ENCODE results near the gene HKDC1. TPM values are rescaled to one million over a fixed set of nuclear protein-coding genes. Genes with fewer than 3 reads are reported as not detected.

Gene HKDC1
- total RNA-seq, 1 donor from 2014 or later = not detected

GRCh38 chr10:69213591-69214311 is 6.4 kb upstream of the HKDC1 start:
- no peak for DNase-seq (ENCODE audit: low spot score)
- intact Hi-C loops (cut with DNase I) = no loop called here

DNA sequence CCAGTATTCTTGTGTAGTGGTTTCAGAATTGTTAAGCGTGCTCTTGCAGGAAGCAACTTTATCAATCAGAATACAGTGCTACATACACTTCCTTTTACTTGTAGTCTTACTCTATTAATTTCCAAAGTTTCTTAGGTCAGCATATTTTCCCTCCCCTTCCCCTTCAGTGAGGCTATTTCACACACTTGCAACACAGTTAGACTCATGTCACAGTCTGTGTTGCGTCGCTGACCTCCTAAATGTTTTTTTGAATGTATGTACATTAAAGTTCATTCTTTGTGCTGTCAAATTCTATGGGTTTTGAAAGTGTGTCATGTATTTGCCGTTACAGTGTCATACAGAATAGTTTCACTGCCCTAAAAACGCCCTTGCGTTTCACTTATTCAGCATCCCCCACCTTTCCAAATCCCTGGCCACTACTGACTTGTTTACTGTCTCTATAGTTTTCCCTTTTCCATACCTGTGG is 5.4 kb upstream of the HKDC1 start:
- intact Hi-C loops (cut with DNase I) = no loop called here
- DNase-seq (ENCODE audit: low spot score) = no peak

GRCh38 chr10:69215405-69216171 is 4.5 kb upstream of the HKDC1 start:
- intact Hi-C loops (cut with DNase I) = no loop called here
- no peak for DNase-seq (ENCODE audit: low spot score)

DNA sequence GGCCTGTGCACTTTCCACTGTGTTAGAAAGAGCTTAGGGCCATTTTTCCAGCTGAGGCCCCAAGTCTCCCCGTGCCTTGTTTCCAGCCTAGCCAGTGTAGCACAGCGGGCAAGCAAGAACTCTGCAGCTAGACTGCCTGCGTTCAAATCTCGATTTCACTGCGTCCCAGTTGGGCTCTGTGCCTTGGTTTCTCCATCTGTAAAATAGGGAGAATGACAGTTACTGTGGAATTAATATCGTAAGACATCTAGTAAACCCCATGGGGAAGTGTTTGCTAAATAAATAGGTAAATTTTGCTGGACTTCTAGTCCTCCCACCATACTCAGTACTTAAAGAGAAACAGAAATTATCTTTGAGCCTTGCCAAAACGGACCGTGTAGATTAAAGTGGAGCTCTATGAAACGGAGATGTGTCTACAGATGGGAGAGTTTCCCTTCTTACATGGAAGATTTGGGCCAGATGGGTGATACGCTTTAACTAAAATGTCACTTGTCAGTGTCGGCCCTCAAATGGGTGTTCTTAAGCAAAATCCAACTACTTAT is 3.5 kb upstream of the HKDC1 start:
- no peak for DNase-seq (ENCODE audit: low spot score)
- intact Hi-C loops (cut with DNase I) = no loop called here

- intact Hi-C loops (cut with DNase I) = no loop called here
- no peak for DNase-seq (ENCODE audit: low spot score)
Observed at GRCh38 chr10:69217119-69217754, 2.9 kb upstream of the HKDC1 start.

GRCh38 chr10:69218831-69219230 is 1.3 kb upstream of the HKDC1 start:
- DNase-seq (ENCODE audit: low spot score) = no peak
- intact Hi-C loops (cut with DNase I) = no loop called here

DNA sequence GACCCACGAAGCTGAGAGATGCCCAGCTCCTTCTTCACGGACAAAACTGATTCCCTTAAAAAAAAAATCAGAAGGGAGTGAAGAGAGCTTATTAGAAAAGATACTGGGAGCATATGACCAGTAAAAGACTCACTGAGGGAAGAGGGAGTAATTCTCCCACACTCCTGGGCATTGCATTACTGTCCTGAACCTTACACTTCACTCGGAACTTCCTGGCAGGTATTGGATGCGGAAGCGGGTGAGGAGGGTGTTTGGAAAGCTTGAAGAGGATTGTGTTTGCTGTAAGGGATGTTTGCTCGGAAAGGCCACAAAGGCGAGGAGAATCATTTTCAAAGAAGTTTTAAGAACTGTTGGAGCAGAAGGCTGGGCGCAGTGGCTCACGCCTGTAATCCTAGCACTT is 375 bp downstream of the HKDC1 start:
- DNase-seq (ENCODE audit: low spot score) = no peak
- intact Hi-C loops (cut with DNase I) = no loop called here

- no peak for DNase-seq (ENCODE audit: low spot score)
- intact Hi-C loops (cut with DNase I) = no loop called here
Observed at GRCh38 chr10:69222157-69223027, 2.3 kb downstream of the HKDC1 start.

DNA sequence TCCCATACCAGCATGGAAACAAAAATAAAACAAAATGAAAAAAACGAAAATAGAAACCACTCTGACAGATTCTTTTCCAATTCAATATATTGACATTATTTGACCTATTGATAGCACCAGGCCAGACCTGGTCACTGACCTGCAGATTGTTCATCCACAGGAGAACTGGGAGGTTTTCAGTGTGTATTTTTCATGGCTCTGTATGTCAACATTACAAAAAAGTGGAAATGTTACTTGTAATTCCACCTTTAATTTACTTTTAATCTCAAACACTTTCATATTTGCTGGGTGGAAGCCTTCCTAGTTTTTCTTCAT is 2.9 kb downstream of the HKDC1 start:
- DNase-seq (ENCODE audit: low spot score) = no peak
- intact Hi-C loops (cut with DNase I) = no loop called here

GRCh38 chr10:69224862-69225657 is 4.9 kb downstream of the HKDC1 start:
- DNase-seq (ENCODE audit: low spot score) = no peak
- intact Hi-C loops (cut with DNase I) = no loop called here

DNA sequence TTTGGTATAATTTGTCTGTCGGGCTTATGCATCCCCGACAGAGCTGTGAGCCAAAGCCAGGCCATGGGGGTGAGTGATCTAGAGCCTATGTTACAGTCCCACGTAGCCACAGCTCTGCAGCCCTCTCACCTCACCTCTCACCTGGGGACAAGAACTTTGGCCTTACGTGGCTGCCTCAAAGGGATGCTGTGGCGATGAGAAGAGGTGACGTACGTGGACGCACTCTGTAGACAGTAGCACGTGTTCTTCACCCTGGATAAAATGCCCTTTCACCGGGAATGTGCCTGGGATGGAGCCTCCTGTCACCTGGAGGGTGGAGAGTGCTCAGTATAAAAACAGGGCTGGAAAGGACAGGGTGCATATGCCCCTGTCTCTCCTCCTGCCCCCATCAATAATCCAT is 5.5 kb downstream of the HKDC1 start:
- DNase-seq (ENCODE audit: low spot score) = no peak

DNA sequence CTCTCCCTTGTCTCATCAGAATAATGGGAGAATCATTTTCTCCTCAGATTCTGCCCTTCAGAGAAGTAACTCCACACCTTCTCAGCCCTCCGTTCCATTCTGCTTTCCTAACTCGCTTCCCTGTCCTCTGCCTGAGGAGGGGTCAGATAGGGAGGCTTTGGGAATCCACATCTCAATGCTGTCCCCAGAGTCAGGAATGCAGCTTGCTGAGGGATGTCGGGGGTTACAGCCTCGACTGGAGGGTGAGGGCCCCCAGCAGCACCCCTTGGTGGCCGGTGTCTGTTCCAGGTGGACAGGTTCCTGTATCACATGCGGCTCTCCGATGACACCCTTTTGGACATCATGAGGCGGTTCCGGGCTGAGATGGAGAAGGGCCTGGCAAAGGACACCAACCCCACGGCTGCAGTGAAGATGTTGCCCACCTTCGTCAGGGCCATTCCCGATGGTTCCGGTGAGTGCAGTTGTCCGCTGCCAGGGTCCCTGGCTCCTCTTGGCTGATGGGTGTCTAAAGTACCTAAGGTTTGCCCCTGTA is 6.9 kb downstream of the HKDC1 start:
- no peak for DNase-seq (ENCODE audit: low spot score)

More for the DNA sequence above, 5.5 kb downstream of the HKDC1 start:
- intact Hi-C loops (cut with DNase I) = no loop called here

GRCh38 chr10:69228151-69228550 is 8.0 kb downstream of the HKDC1 start:
- DNase-seq (ENCODE audit: low spot score) = no peak
- intact Hi-C loops (cut with DNase I) = no loop called here

More for the DNA sequence above, 6.9 kb downstream of the HKDC1 start:
- intact Hi-C loops (cut with DNase I) = no loop called here

DNA sequence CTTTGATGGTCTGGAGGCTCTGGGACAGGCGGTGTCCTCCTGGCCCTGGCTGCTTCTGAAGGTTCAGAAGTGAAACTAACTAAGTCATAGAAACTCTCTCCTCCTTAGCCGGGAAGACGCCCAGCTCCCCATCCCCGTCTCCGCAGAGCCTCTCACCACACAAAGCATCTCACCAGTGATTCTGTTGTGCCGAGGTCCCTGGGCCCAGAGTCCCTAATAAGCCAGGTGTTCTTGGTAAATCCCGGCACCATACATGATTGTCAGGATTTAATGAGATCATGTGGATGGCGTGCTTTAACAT is 9.4 kb downstream of the HKDC1 start:
- intact Hi-C loops (cut with DNase I) = no loop called here
- no peak for DNase-seq (ENCODE audit: low spot score)

DNA sequence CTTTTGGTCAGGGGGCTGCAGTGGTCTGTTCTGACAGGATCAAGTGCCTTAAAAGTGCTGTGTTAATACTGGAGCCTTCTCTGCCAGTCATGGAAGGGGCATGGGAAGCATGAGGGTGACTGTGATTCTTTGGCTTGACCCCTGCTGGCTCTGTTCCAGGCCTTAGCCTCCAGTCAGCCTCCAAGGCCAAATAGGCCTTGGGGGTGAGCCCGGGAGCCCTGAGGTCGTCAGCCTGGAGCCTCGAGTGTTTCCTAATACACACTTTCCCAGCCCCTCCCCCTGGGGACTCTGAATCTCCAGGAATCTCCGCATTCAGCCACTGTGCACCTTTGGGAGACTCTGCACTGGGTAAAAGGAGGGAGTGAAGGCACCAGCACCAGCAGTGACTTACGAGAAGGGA is 10.0 kb downstream of the HKDC1 start:
- intact Hi-C loops (cut with DNase I) = loop anchor here (10.0 kb wide), 1 partner anchor 275 kb away; no protein-coding TSS in a partner anchor
- DNase-seq (ENCODE audit: low spot score) = no peak

GRCh38 chr10:69232252-69232651 is 12.1 kb downstream of the HKDC1 start:
- DNase-seq (ENCODE audit: low spot score) = no peak
- intact Hi-C loops (cut with DNase I) = loop anchor here (10.0 kb wide), 1 partner anchor 273 kb away; no protein-coding TSS in a partner anchor

GRCh38 chr10:69232736-69233480 is 12.8 kb downstream of the HKDC1 start:
- no peak for DNase-seq (ENCODE audit: low spot score)
- intact Hi-C loops (cut with DNase I) = loop anchor here (10.0 kb wide), 1 partner anchor 272 kb away; no protein-coding TSS in a partner anchor

DNA sequence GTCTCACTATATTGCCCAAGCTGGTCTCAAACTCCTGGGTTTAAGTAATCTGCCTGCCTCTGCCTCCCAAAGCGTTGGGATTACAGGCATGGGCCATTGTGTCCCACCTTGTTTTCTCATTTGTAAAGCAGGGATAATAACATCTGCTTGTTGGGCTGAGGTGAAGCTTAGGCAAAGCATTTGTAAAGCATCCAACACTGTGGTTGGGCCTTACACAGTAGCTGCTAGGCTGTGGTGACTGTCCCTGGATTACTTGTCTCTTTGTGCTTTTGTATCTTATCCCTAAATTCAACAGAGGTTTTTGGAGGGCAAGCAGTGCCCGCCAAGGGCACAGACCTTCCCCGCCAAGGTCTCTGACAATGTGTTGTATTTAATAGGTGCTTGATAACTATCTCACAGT is 14.3 kb downstream of the HKDC1 start:
- no peak for DNase-seq (ENCODE audit: low spot score)
- intact Hi-C loops (cut with DNase I) = loop anchor here (10.0 kb wide), 1 partner anchor 270 kb away; no protein-coding TSS in a partner anchor
